ENCODE data around the gene APP. TPM values are rescaled to one million over a fixed set of nuclear protein-coding genes. Genes with fewer than 3 reads are reported as not detected.
A peak's percentile ranks its signal among the peaks of the same experiment; 100 is the strongest.

Gene APP
- polyA plus RNA-seq, 1 experiment: 964 TPM

DNA sequence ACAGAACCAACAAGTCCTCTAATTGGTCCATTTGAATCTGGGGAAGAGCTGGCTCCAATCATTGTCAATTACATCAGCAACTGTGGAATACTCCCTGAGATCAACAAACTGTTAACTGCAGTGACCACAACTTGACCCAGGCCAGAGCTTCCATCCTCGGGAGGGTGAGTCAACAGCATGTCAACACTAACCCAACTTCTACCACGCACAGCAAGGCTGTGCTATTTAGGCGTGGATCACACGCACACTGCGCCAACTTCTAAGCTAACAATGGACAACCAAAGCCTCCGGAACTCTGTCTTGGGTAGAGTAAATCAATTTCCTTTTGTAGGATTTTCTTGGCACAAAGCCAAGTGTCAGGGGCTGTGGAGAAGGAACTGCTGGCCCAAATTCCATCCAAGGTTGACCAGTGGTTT lies 30.4 kb downstream of the APP start:
- no peak overlapping the region for H3K4me3 ChIP-seq (ENCODE audit: low read depth, low read length)
- no peaks in the 10 kb centered on the region for H3K27me3 ChIP-seq (ENCODE audit: control insufficient read depth, insufficient read depth, low read length)
- ChIA-PET POLR2A (no interaction called here), CTCF (interaction anchor here (1.1 to 1.2 kb wide), 2 partner anchors 28 to 44 kb away, joined by 4 to 5 read pairs; no protein-coding TSS in a partner anchor)
- DNase-seq (ENCODE audit: low read depth): peak; percentile 85
- H3K36me3 ChIP-seq (ENCODE audit: control insufficient read depth, insufficient read depth, low read length): peaks cover 2% of the 10 kb centered on the region; the same call in 1 of the 2 replicates
- TF ChIP-seq, protein P1, sequence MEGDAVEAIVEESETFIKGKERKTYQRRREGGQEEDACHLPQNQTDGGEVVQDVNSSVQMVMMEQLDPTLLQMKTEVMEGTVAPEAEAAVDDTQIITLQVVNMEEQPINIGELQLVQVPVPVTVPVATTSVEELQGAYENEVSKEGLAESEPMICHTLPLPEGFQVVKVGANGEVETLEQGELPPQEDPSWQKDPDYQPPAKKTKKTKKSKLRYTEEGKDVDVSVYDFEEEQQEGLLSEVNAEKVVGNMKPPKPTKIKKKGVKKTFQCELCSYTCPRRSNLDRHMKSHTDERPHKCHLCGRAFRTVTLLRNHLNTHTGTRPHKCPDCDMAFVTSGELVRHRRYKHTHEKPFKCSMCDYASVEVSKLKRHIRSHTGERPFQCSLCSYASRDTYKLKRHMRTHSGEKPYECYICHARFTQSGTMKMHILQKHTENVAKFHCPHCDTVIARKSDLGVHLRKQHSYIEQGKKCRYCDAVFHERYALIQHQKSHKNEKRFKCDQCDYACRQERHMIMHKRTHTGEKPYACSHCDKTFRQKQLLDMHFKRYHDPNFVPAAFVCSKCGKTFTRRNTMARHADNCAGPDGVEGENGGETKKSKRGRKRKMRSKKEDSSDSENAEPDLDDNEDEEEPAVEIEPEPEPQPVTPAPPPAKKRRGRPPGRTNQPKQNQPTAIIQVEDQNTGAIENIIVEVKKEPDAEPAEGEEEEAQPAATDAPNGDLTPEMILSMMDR (IDR thresholded peaks at IDR 0.05; ENCODE audit: insufficient read depth, low read depth, low read length): no peak

DNA sequence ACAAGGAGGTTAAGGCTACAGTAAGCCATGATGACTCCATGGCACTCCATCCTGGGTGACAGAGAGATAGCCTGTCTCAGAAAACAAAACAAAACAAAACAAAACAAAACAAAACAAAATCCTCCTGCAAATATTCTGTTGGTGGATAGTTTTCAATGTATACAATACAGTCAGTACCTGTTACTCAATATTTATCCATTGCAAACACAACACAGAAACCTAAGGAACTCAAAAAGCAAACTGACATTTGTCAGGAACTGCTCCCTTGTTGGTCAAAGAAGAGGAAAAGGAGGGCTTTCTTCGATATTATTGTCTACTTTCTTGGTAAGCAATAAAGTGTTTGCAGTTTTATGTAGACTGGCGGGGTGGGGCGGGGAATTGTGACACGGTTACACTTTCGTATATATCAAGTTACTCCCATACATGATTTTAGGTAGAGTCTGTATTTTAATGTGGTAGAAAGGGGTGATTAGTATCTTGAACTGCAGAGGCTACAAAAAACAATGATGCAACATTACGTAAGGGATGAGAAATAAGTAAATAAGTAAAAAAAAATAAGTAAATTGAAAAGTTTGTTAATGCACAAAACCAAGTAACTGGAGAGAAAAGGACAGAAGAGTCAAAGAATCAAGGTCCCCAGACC lies 31.8 kb downstream of the APP start:
- Histone ChIP-seq H3K4me3 (ENCODE audit: low read depth, low read length) (no peak overlapping the region), H3K27me3 (ENCODE audit: control insufficient read depth, insufficient read depth, low read length) (no peaks in the 10 kb centered on the region), H3K36me3 (ENCODE audit: control insufficient read depth, insufficient read depth, low read length) (peaks cover 2% of the 10 kb centered on the region; the same call in 1 of the 2 replicates)
- ChIA-PET CTCF (interaction anchor here (1.0 kb wide), 1 partner anchor 22 kb away, joined by 6 read pairs; no protein-coding TSS in a partner anchor), POLR2A (no interaction called here)
- DNase-seq (ENCODE audit: low read depth): no peak
- TF ChIP-seq, protein P1 (IDR thresholded peaks at IDR 0.05; ENCODE audit: insufficient read depth, low read depth, low read length): no peak

DNA sequence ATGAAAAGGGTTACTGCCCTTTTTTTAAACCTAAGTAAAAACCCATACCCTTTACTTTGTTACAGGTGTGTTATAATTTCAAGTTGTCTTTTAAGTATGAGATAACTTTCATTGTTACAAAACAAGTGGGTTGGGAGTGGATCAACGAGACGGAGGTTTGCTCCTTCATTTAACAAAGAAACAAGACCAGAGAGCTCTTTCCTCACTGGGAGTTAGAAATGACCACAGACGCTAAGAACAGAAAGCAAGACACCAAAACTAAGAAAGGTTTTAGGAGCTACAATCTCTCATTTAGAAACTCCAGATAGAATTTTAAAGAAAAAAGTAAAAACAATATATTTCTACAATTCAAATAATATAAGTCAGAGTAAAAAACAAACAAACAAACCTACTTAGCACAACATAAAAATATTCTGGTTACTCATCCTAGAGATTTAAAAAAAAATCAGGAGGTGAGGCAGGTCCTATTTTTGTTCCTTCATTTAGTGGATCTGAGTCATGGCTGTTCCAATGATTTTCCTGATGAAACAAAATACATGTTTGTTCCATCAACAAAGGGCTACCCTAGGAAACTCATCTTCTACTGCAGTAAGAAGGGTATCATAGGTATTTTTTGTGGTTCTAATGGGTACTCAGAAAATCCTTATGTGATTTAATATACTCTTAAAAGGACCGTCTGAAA lies 33.0 kb downstream of the APP start:
- no peak for DNase-seq (ENCODE audit: low read depth)
- peaks cover 2% of the 10 kb centered on the region; the same call in 1 of the 2 replicates for H3K36me3 ChIP-seq (ENCODE audit: control insufficient read depth, insufficient read depth, low read length)
- TF ChIP-seq, protein P1 (IDR thresholded peaks at IDR 0.05; ENCODE audit: insufficient read depth, low read depth, low read length): no peak
- CTCF ChIA-PET: no interaction called here
- H3K27me3 ChIP-seq (ENCODE audit: control insufficient read depth, insufficient read depth, low read length): no peaks in the 10 kb centered on the region
- no peak overlapping the region for H3K4me3 ChIP-seq (ENCODE audit: low read depth, low read length)
- POLR2A ChIA-PET: no interaction called here

DNA sequence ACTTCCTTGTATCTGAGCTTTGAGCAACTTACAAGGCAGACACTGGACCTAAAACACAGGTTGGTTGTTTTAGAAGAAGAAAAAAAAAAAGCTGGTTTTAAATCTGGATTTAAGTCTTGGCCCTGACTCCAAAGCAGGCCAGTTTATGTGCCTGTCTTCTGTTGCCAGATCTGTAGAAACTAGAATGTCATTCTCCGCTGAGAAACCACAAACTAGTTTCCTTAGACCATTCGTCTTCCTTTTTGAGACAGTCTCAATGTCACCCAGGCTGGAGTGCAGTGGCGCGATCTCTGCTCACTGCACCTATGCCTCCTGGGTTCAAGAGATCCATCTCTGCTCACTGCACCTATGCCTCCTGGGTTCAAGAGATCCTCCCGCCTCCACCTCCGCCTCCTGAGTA lies 33.9 kb downstream of the APP start:
- H3K4me3 ChIP-seq (ENCODE audit: low read depth, low read length): no peak overlapping the region
- CTCF ChIA-PET: interaction anchor here (0.9 kb wide), 1 partner anchor 9 kb away, joined by 5 read pairs; no protein-coding TSS in a partner anchor
- no peaks in the 10 kb centered on the region for H3K36me3 ChIP-seq (ENCODE audit: control insufficient read depth, insufficient read depth, low read length)
- no peak for DNase-seq (ENCODE audit: low read depth)
- TF ChIP-seq, protein P1 (IDR thresholded peaks at IDR 0.05; ENCODE audit: insufficient read depth, low read depth, low read length): no peak
- no peaks in the 10 kb centered on the region for H3K27me3 ChIP-seq (ENCODE audit: control insufficient read depth, insufficient read depth, low read length)
- POLR2A ChIA-PET: no interaction called here

DNA sequence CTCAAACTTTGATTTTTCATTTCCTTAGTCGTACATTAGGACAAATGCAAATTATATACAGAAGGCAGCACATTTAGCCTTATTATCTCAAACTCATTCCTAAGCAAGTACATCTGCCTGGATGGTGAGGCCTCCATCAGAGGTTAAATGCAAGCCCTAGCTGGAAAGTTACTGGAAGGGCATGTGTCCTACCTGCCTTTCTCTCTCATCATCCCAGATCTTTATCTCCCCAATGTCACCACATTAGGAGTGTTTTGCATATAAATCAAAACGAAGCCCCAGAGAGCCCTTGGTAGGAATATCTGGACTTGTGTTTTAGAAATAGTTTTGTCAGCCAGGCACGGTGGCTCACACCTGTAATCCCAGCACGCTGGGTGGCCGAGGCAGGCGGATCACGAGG lies 35.0 kb downstream of the APP start:
- ChIA-PET CTCF (no interaction called here), POLR2A (no interaction called here)
- Histone ChIP-seq H3K27me3 (ENCODE audit: control insufficient read depth, insufficient read depth, low read length) (no peaks in the 10 kb centered on the region), H3K36me3 (ENCODE audit: control insufficient read depth, insufficient read depth, low read length) (no peaks in the 10 kb centered on the region), H3K4me3 (ENCODE audit: low read depth, low read length) (no peak overlapping the region)
- DNase-seq (ENCODE audit: low read depth): no peak
- TF ChIP-seq, protein P1 (IDR thresholded peaks at IDR 0.05; ENCODE audit: insufficient read depth, low read depth, low read length): no peak

All from BJ (cell line).